ENCODE results near the gene RTN4IP1.
"Not testable (repeated sequence)": the region's sequence is repeated elsewhere in the genome, so short reads cannot be mapped to it uniquely, and the experiment has no call there.

The RTN4IP1 gene

DNA sequence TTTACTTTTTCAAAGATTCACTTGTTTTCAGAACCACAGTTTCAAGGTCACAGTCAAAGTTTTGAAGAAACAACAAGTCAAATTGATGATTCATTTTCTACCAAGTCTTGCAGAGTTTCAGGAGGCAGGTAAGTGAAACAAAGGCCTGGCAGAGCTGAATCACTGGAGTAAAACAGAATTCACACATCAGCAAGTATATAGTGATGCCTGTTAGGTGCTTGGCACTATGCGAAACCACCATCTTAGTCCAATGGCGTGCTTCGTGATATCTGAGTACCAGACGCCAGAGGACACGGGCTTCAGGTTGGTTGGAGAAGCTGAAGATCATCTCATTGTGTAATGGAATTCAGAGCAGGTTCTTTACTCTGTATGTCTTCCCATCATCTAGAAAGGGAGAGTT lies 75.9 kb downstream of the RTN4IP1 start:
- Mint-ChIP-seq H3K27me3 (no peaks in the 10 kb centered on the region), H3K4me1 (ENCODE audit: low read depth) (peaks cover 43% of the 10 kb centered on the region), H3K9me3 (peaks cover 4% of the 10 kb centered on the region), H3K27ac (peak overlapping the region; percentile 85), H3K36me3 (ENCODE audit: low read depth) (peaks cover 69% of the 10 kb centered on the region), H3K4me3 (peak overlapping the region; percentile 21)

DNA sequence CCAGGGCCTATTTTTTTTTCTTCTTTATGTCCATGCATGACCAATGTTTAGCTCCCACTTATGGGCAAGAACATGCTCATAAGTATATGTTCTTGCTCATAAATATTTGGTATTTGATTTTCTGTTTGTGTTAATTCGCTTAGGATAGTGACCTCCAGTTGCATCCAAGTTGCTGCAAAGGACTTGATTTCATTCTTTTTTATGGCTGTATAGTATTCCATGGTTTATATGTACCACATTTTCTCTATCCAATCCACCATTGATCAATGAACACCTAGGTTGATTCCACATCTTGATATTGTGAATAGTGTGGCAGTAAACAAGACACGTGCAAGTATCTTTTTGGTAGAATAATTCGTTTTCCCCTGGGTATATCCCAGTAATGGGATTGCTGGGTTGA lies 78.1 kb downstream of the RTN4IP1 start:
- Mint-ChIP-seq H3K4me3 (no peak overlapping the region), H3K9me3 (peaks cover 4% of the 10 kb centered on the region), H3K36me3 (ENCODE audit: low read depth) (peaks cover 69% of the 10 kb centered on the region), H3K27ac (no peak overlapping the region), H3K4me1 (ENCODE audit: low read depth) (peaks cover 66% of the 10 kb centered on the region), H3K27me3 (no peaks in the 10 kb centered on the region)

DNA sequence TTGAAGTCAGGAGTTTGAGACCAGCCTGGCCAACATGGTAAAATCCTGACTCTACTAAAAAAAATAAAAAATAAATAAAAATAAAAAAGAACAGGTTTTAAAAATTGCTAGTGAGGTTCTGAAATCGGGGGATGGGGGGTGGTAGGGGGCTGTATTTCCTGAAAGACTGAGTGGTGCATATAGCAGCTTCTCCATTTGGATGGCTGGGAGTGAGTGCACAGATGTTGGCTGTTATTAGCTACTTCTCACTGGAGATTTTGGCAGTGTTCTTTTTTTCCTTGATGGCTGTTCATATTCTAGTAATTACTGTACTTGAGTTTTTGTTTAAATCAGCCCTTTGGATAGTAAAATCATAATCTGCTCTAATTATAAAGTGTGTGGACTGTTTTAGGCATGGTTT lies 79.8 kb downstream of the RTN4IP1 start:
- H3K9me3 Mint-ChIP-seq = peaks cover 4% of the 10 kb centered on the region
- H3K4me1 Mint-ChIP-seq (ENCODE audit: low read depth) = peaks cover 80% of the 10 kb centered on the region
- H3K36me3 Mint-ChIP-seq (ENCODE audit: low read depth) = peaks cover 80% of the 10 kb centered on the region
- no peak overlapping the region for H3K4me3 Mint-ChIP-seq
- H3K27me3 Mint-ChIP-seq = no peaks in the 10 kb centered on the region
- H3K27ac Mint-ChIP-seq = peak overlapping the region; percentile 18

DNA sequence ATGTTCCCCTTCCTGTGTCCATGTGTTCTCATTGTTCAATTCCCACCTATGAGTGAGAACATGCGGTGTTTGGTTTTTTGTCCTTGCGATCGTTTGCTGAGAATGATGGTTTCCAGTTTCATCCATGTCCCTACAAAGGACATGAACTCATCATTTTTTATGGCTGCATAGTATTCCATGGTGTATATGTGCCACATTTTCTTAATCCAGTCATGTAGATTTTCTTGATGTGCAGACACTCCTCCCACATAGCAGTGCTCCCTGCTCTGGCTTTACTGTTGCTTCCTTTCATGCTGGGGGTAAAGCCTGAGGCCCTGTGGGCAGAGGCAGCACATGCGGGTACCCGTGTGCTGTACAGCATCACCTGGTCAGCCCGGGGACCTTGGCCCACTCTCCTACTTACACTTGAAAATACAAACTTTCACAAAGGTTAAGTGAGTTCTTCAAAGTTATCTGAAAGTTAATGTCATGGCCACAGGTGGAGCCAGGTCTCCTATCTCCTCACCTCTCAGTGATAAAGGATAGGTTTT lies 80.3 kb downstream of the RTN4IP1 start:
- Mint-ChIP-seq H3K36me3 (ENCODE audit: low read depth) (peaks cover 82% of the 10 kb centered on the region), H3K4me1 (ENCODE audit: low read depth) (peaks cover 80% of the 10 kb centered on the region), H3K27ac (peak overlapping the region; percentile 58)
- H3K4me3 Mint-ChIP-seq, H3K27me3 Mint-ChIP-seq, H3K9me3 Mint-ChIP-seq: not testable (repeated sequence)

DNA sequence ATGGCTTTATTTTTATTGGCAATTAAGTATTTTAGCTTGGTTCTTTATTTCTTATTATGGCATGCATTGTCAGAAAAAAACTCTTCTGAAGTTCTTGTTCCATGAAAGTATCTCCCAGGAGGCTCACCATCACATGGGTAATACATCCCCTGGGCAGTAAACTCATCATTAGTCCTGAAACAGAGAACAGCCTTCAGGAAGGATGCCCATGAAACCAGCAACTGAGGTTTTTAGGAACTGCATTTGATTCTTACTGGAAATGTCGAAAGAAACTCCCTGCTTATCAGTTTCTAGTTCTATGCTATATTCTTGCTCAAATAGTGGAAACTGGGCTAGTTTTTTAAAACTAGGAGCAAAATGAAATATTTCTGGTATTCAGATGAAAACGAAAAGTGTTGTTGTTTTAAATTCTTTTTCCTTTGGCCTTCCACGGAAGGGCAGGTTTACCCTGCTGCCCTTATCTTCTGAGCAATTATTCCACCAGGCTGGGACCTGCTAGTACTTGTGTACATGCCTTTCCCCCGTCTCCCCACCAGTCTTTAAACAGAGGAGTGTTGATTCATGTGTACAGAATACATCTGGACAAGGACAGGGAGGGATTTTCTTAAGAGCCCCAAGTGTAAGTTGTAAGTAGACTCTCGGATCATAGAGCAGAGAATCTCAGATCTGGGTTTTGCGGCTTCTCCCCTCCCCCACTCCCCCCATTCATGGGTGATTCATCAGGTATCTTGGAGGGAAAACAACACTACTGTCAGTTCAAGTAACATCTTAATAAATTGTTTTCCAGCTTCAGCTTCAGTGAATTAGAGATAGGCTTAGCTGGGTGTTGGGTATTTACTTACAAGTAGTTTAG lies 81.5 kb downstream of the RTN4IP1 start:
- H3K9me3 Mint-ChIP-seq = peaks cover 4% of the 10 kb centered on the region
- peaks cover 68% of the 10 kb centered on the region for H3K4me1 Mint-ChIP-seq (ENCODE audit: low read depth)
- H3K36me3 Mint-ChIP-seq (ENCODE audit: low read depth) = peaks cover 76% of the 10 kb centered on the region
- H3K27me3 Mint-ChIP-seq = no peaks in the 10 kb centered on the region
- no peak overlapping the region for H3K4me3 Mint-ChIP-seq
- peak overlapping the region; percentile 78 for H3K27ac Mint-ChIP-seq

DNA sequence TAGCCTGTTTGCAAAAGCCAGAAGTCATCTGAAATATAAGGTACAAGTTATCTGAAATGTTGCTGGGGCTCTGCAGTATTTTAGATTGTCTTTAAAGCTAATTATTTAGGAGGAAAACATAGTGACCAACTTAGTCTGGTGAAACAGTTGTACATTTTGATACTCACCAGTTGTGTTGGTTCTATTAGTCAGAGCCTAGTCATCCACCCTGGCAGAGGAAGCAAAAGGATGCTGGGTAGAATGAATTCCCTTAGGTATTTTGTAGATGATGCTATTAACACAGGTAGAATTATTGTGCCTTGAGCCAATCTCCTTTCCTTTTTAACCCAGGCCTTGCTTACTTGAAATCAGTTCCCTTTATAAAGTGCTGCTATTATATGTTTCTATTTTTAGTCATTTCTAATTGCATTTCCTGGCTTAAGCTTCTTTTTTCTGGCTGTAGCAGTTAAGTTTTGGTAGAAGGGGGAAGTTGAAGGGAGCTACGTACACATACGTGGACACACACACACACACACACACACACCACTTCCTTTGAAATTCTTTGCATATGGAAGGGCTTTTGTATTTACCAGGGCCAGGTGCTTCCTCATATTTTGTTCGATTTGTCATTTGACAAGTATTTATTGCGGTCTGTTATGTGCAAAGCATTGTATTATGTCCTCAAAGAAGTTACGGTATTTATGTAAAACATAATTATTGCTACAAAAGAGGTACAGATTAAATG lies 82.4 kb downstream of the RTN4IP1 start:
- Mint-ChIP-seq H3K9me3 (peaks cover 4% of the 10 kb centered on the region), H3K4me1 (ENCODE audit: low read depth) (peaks cover 61% of the 10 kb centered on the region), H3K27me3 (no peaks in the 10 kb centered on the region), H3K4me3 (peak overlapping the region; percentile 15), H3K36me3 (ENCODE audit: low read depth) (peaks cover 71% of the 10 kb centered on the region), H3K27ac (peak overlapping the region; percentile 78)

DNA sequence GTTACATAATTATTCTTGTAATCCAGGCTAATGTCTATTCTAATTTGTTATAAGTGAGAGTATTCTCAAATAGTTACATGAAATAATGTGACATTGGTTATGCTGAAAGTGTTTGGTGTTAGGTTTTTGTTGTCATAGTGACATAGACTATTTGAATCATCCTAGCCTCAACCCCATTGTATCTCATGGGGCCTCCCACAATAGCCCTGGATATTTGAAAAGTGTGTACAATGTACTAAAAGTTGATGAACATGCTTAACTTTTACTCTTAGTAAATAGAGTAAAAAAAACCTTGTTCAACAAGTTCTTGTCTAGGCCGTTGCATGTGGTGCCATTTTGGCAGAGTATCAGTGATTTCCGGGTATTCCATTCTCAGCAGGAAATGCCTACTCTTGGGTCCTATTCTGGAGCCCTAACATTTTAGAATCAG lies 83.0 kb downstream of the RTN4IP1 start:
- H3K9me3 Mint-ChIP-seq = peaks cover 3% of the 10 kb centered on the region
- peaks cover 55% of the 10 kb centered on the region for H3K4me1 Mint-ChIP-seq (ENCODE audit: low read depth)
- H3K27me3 Mint-ChIP-seq = no peaks in the 10 kb centered on the region
- peak overlapping the region; percentile 15 for H3K4me3 Mint-ChIP-seq
- H3K36me3 Mint-ChIP-seq (ENCODE audit: low read depth) = peaks cover 70% of the 10 kb centered on the region
- H3K27ac Mint-ChIP-seq = peak overlapping the region; percentile 78

DNA sequence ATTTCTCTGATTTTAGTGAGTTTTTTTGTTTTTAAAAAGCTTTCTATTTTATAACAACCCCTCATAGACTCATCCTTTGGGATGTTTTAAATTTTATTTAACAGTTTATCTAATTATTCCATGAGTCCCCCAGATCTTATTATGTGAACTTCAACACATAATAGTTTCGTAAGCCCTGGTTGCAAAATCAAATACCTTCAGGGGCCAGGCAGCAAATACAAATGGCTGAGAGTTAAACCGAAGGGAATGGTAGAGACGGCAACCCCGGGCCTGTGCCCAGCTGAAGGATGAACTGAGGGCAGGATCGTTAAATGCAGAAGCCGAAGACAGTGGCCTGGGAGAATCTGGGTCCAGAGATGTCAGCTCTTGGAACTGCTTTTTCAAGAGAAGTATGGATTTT lies 88.4 kb downstream of the RTN4IP1 start:
- Mint-ChIP-seq H3K4me3 (no peak overlapping the region), H3K9me3 (no peaks in the 10 kb centered on the region), H3K4me1 (ENCODE audit: low read depth) (peaks cover 61% of the 10 kb centered on the region), H3K27ac (no peak overlapping the region), H3K36me3 (ENCODE audit: low read depth) (peaks cover 64% of the 10 kb centered on the region), H3K27me3 (no peaks in the 10 kb centered on the region)

DNA sequence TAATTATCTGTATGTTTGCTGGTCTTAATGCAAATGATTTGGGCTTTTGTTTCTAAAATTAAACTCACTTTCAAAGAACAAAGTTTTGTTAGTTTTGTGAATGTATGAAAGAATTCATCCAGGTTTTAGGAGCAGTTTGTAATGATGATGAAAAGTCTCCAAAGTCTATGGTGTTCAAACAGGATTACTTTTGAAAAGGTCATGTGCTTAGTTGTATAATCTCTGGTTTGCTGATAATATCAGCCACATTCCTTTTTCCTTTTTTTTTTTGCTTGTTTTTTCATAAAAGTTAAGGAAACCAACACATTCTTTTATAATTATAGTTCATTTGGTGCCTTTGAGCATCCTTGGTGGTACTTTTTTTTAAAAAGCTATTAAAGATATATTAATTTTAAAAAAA lies 88.9 kb downstream of the RTN4IP1 start:
- H3K4me1 Mint-ChIP-seq (ENCODE audit: low read depth) = peaks cover 60% of the 10 kb centered on the region
- no peaks in the 10 kb centered on the region for H3K27me3 Mint-ChIP-seq
- no peak overlapping the region for H3K4me3 Mint-ChIP-seq
- H3K9me3 Mint-ChIP-seq = no peaks in the 10 kb centered on the region
- H3K27ac Mint-ChIP-seq = no peak overlapping the region
- H3K36me3 Mint-ChIP-seq (ENCODE audit: low read depth) = peaks cover 61% of the 10 kb centered on the region

DNA sequence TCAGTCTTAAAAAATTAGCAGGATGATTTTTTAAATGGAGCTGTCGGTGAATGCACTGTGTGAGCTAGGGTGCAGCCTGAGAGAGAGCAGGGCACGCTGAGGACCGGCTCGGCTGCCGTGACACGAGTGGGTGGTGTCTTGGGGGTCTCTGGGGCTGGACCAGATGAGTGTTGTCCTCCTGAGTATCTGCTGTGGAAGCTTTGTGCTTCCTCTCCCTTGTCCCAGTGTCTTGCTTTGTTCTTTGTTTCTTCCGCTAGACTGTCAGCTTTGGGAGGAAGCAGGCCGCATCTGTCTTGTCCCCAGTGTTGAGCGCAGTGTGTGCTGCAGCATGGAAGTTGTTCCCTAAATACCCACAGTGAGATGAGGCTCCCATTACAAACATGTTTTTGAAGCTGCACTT lies 89.4 kb downstream of the RTN4IP1 start:
- no peaks in the 10 kb centered on the region for H3K27me3 Mint-ChIP-seq
- H3K9me3 Mint-ChIP-seq = no peaks in the 10 kb centered on the region
- peaks cover 61% of the 10 kb centered on the region for H3K36me3 Mint-ChIP-seq (ENCODE audit: low read depth)
- H3K27ac Mint-ChIP-seq = peak overlapping the region; percentile 85
- H3K4me3 Mint-ChIP-seq = no peak overlapping the region
- peaks cover 60% of the 10 kb centered on the region for H3K4me1 Mint-ChIP-seq (ENCODE audit: low read depth)

DNA sequence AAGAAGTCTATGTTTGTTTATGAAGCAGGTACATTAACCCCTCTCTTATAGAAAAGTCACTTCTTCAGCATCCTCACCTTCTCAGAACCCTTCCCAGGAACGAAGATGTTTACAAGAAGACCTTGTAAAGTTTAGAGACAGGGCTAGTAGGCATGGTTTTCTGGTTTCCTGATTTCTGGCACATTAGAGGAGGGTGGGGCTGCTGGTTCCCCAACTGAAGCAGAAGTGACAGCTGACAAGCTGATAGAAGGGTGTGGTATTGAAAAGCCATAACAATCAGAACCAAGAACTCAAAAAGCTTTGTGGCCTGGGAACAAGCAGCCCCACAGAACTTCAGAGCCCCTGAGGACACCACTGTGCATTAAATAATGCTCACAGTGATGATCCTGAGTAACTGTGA lies 91.2 kb downstream of the RTN4IP1 start:
- peaks cover 75% of the 10 kb centered on the region for H3K4me1 Mint-ChIP-seq (ENCODE audit: low read depth)
- H3K27ac Mint-ChIP-seq = no peak overlapping the region
- H3K4me3 Mint-ChIP-seq = no peak overlapping the region
- H3K9me3 Mint-ChIP-seq = no peaks in the 10 kb centered on the region
- H3K27me3 Mint-ChIP-seq = no peaks in the 10 kb centered on the region
- peaks cover 55% of the 10 kb centered on the region for H3K36me3 Mint-ChIP-seq (ENCODE audit: low read depth)

DNA sequence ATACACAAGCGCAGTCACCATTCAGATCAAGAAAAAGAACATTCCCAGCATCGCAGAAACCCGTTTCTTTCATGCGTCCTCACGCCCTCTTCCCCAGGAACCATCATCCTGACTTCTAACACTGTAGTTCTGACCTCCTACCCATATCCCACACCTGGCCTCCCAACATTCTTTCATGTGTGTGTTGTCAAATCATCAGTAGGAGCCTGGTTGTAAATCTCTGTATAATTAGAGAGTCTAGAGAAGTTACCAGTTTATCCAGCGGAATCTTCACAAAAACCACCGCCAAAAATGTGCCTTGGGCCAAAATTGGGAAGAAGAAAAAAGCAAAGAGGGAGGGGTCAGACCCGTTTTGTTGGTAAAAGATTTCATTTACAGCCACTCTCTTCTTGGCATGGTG lies 91.6 kb downstream of the RTN4IP1 start:
- Mint-ChIP-seq H3K4me1 (ENCODE audit: low read depth) (peaks cover 80% of the 10 kb centered on the region), H3K27ac (peak overlapping the region; percentile 88), H3K9me3 (no peaks in the 10 kb centered on the region), H3K27me3 (no peaks in the 10 kb centered on the region), H3K36me3 (ENCODE audit: low read depth) (peaks cover 58% of the 10 kb centered on the region), H3K4me3 (no peak overlapping the region)

DNA sequence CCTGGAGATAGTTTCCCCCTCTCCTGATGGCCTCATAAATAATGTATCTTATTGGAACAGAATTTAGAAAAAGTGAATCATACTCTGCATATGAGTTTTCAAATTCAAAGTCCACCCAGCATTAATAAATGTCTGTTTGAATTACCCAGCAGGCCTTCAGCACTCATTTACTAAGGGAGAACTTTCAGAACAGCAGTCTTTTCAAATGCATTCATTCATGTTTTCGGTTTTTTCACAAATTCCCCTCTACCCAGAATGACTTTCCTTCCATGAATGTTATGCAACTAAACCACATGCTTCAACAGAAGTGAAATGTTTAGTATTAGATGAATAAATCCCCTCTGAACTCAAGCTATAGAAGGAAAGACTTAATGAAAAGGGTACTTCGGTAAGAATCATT lies 92.4 kb downstream of the RTN4IP1 start:
- peaks cover 86% of the 10 kb centered on the region for H3K4me1 Mint-ChIP-seq (ENCODE audit: low read depth)
- no peaks in the 10 kb centered on the region for H3K9me3 Mint-ChIP-seq
- H3K36me3 Mint-ChIP-seq (ENCODE audit: low read depth) = peaks cover 65% of the 10 kb centered on the region
- H3K4me3 Mint-ChIP-seq = peak overlapping the region; percentile 68
- no peaks in the 10 kb centered on the region for H3K27me3 Mint-ChIP-seq
- peak overlapping the region; percentile 88 for H3K27ac Mint-ChIP-seq

DNA sequence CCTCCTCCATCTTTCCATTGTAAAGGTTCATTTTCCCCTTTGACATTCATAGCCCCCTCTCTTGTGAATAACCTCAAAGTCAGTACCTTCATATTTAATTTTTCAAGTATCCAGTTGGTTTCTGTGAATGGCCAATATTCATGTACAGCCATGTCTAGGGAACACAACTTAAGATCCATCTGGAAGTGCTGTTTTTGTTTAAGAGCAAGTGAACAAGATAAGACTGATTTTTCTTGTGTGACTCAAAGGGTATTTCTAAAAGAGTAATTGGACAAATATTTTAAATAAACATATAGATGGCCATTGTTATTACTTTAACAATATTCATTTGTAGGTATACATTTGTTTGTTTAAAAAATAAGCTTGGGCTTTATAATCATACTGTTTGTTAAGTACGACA lies 92.9 kb downstream of the RTN4IP1 start:
- Mint-ChIP-seq H3K4me1 (ENCODE audit: low read depth) (peaks cover 89% of the 10 kb centered on the region), H3K27me3 (no peaks in the 10 kb centered on the region), H3K27ac (peak overlapping the region; percentile 88), H3K36me3 (ENCODE audit: low read depth) (peaks cover 66% of the 10 kb centered on the region), H3K9me3 (no peaks in the 10 kb centered on the region), H3K4me3 (peak overlapping the region; percentile 48)

DNA sequence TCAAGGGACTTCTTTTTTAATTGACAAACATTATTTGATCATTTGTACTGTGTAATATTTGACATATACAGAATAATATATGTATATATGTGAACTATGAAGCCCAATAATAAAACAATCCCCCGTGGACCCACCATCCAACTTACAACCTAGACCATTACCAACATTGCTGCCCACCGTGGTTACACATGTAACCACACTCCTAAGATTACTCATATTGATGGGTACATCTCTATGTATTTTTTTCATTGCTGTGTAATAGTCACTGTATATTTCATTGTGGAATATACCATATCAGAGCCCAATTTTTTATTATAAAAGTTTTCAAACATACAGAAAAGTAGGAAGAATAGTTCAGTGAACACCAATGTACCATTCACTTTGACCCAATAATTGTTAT lies 94.3 kb downstream of the RTN4IP1 start:
- peak overlapping the region; percentile 41 for H3K4me3 Mint-ChIP-seq

More for the DNA sequence above, 94.3 kb downstream of the RTN4IP1 start:
- peak overlapping the region; percentile 86 for H3K27ac Mint-ChIP-seq
- peaks cover 91% of the 10 kb centered on the region for H3K4me1 Mint-ChIP-seq (ENCODE audit: low read depth)
- no peaks in the 10 kb centered on the region for H3K9me3 Mint-ChIP-seq
- no peaks in the 10 kb centered on the region for H3K27me3 Mint-ChIP-seq
- H3K36me3 Mint-ChIP-seq (ENCODE audit: low read depth) = peaks cover 67% of the 10 kb centered on the region

All from stimulated activated naive CD8-positive, alpha-beta T cell treated with anti-CD3 and anti-CD28 coated beads, Interleukin-15, Interleukin-2, amounts not matched to agents 100 ng/mL and 50 ng/mL, for 24 hours (primary cell).